K562 (cell line): ENCODE measurements around the gene HDAC1. TPM values are rescaled to one million over a fixed set of nuclear protein-coding genes. Genes with fewer than 3 reads are reported as not detected.

Source experiments
- ATF1 ChIP-seq, 2 experiments: fragments of 450-650 bp in 1 of 2; IDR thresholded peaks; 2 replicates each; pipeline ENCODE4 v1.6.1; 2016; ENCODE audit warnings: missing compliant biosample characterization in 1 of 2, missing genetic modification characterization in 1 of 2
- BMI1 ChIP-seq: fragments of 150-350 bp; IDR thresholded peaks from 2 replicates; pipeline ENCODE4 v1.6.1; 2014; ENCODE audit warnings: low read length
- DIDO1 ChIP-seq: fragments of 450-650 bp; IDR thresholded peaks from 2 replicates; pipeline ENCODE4 v1.6.1; 2016; ENCODE audit warnings: low read depth, missing biosample characterization, missing genetic modification characterization
- FOXK1 ChIP-seq: sonication (generic); formaldehyde crosslinking; IDR thresholded peaks from 2 replicates; pipeline ENCODE4 v1.8.0; 2022; ENCODE audit warnings: missing genetic modification reagents, mild to moderate bottlenecking, borderline replicate concordance
- FUS ChIP-seq: fragments of 200-400 bp; formaldehyde crosslinking; optimal IDR thresholded peaks from 2 replicates; pipeline ENCODE3; 2017; ENCODE audit warnings: low read depth, low read length
- GTF2F1 ChIP-seq: IDR thresholded peaks from 2 replicates; pipeline ENCODE4 v1.6.1; 2011; ENCODE audit warnings: low read depth, low read length, improper control_type of control experiment
- HCFC1 ChIP-seq: IDR thresholded peaks from 2 replicates; pipeline ENCODE4 v1.6.1; 2012; ENCODE audit warnings: low read depth, low read length, improper control_type of control experiment
- HDAC8 ChIP-seq: fragments of 450-650 bp; IDR thresholded peaks from 2 replicates; pipeline ENCODE4 v1.6.1; 2016; ENCODE audit warnings: mild to moderate bottlenecking, missing genetic modification characterization, moderate library complexity, missing compliant biosample characterization
- HDGF ChIP-seq: fragments of 450-650 bp; IDR thresholded peaks from 2 replicates; pipeline ENCODE4 v1.6.1; 2016
- NCOR1 ChIP-seq: fragments of 450-650 bp; IDR thresholded peaks from 2 replicates; pipeline ENCODE4 v1.6.1; 2016; ENCODE audit warnings: mild to moderate bottlenecking, moderate library complexity
- POLR3A ChIP-seq: IDR thresholded peaks from 2 replicates; pipeline ENCODE4 v1.6.1; 2011; ENCODE audit warnings: borderline replicate concordance, mild to moderate bottlenecking, moderate library complexity; ENCODE audit not compliant: insufficient read length, insufficient read depth; ENCODE audit errors: extremely low read depth
- PTTG1 ChIP-seq: fragments of 450-650 bp; IDR thresholded peaks from 2 replicates; pipeline ENCODE4 v1.6.1; 2016; ENCODE audit warnings: low read depth, mild to moderate bottlenecking, missing genetic modification characterization, missing compliant biosample characterization
- SMARCB1 ChIP-seq: IDR thresholded peaks from 2 replicates; pipeline ENCODE4 v1.6.1; 2011; ENCODE audit warnings: improper control_type of control experiment, low read depth; ENCODE audit not compliant: insufficient read length
- SOX6 ChIP-seq: fragments of 450-650 bp; IDR thresholded peaks from 2 replicates; pipeline ENCODE4 v1.6.1; 2014; ENCODE audit warnings: mild to moderate bottlenecking
- TAL1 ChIP-seq: fragments of 450-650 bp; IDR thresholded peaks from 2 replicates; pipeline ENCODE4 v1.6.1; 2016; ENCODE audit warnings: mild to moderate bottlenecking
- TCF7L2 ChIP-seq: fragments of 150-350 bp; IDR thresholded peaks from 2 replicates; pipeline ENCODE4 v1.6.1; 2016; ENCODE audit warnings: low read depth, mild to moderate bottlenecking, low read length, moderate library complexity
- ZBED1 ChIP-seq: IDR thresholded peaks from 2 replicates; pipeline ENCODE4 v1.6.1; 2014
- ZEB2 ChIP-seq: fragments of 450-650 bp; IDR thresholded peaks from 2 replicates; pipeline ENCODE4 v1.6.1; 2016
- ZNF212 ChIP-seq: fragments of 450-650 bp; formaldehyde crosslinking; IDR thresholded peaks from 2 replicates; pipeline ENCODE4 v1.4.0; 2020; ENCODE audit warnings: mild to moderate bottlenecking
- ZNF778 ChIP-seq: fragments of 450-650 bp; formaldehyde crosslinking; IDR thresholded peaks from 2 replicates; pipeline ENCODE4 v1.4.0; 2020; ENCODE audit warnings: mild to moderate bottlenecking, moderate library complexity
- polyA plus RNA-seq, 8 experiments: library from polyadenylated mRNA; depleted of rRNA in 4 of 8; stranded (reverse) in 5 of 8; unstranded in 3 of 8; fragments of >200 nt; fragmentation: Nextera tagmentation in 2 of 8; fragmentation: Illumina TruSeq in 1 of 8; extraction: Ambion mirVana in 2 of 8; extraction: Trizol in 1 of 8; gene quantifications; 2 replicates each; pipeline versions ENCODE4 v1.2.1 to v1.2.3, GENCODE V29; 2011 to 2014; ENCODE audit warnings: inconsistent platforms in 1 of 8, missing spikeins in 1 of 8
- total RNA-seq, 7 experiments: library from RNA; depleted of rRNA in 6 of 7; stranded (reverse); fragments of >200 nt in 6 of 7; fragmentation: Illumina TruSeq in 2 of 7; extraction: Trizol in 2 of 7; gene quantifications; 2 replicates each; pipeline versions ENCODE4 v1.2.1 to v1.2.3, GENCODE V29; 2011 to 2021; ENCODE audit warnings: low replicate concordance in 1 of 7
- TF ChIP-seq, protein P1 (sequence below): fragments of 250-450 bp; sonication (Bioruptor Pico); IDR thresholded peaks from 2 replicates; pipeline ENCODE4 v1.9.0; 2021; ENCODE audit warnings: mild to moderate bottlenecking
- TF ChIP-seq, protein P2 (sequence below): fragments of 450-650 bp; IDR thresholded peaks from 2 replicates; pipeline ENCODE4 v1.6.1; 2016; ENCODE audit warnings: antibody characterized with exemption
- TF ChIP-seq, protein P3 (sequence below): fragments of 450-650 bp; IDR thresholded peaks from 2 replicates; pipeline ENCODE4 v1.6.1; 2016; ENCODE audit warnings: low read depth, mild to moderate bottlenecking, moderate library complexity
- TF ChIP-seq, protein P4 (sequence below): sonication (generic); formaldehyde crosslinking; IDR thresholded peaks from 2 replicates; pipeline ENCODE4 v1.8.0; 2022; ENCODE audit warnings: missing genetic modification reagents, mild to moderate bottlenecking, moderate library complexity, borderline replicate concordance
- TF ChIP-seq, protein P5 (sequence below): fragments of 450-650 bp; IDR thresholded peaks from 2 replicates; pipeline ENCODE4 v1.6.1; 2018; ENCODE audit warnings: mild to moderate bottlenecking, low read depth; ENCODE audit not compliant: partially characterized antibody

HDAC1 gene
- total and polyA plus RNA-seq, 9 of the 15 experiments (the other 6 are each of a cell fraction or from before 2014, with no cell fraction given) = 169 to 384 (median 193) TPM

- TF ChIP-seq NCOR1 (no peak; the same call in 1 of the 2 replicates), FUS (no peak), HCFC1 (0 out of 2 replicates have a peak, but pooled peaks have one; percentile 51), ZNF778 (CRISPR knock-in tag) (no peak), ZBED1 (no peak), TAL1 (no peak; the same call in 1 of the 2 replicates), HDAC8 (0 out of 2 replicates have a peak, but pooled peaks have one; percentile 49), TCF7L2 (no peak), ZEB2 (no peak), POLR3A (no peak), PTTG1 (tag) (no peak), ZNF212 (CRISPR knock-in tag) (no peak), GTF2F1 (no peak), HDGF (peak; percentile 91; the same call in 1 of the 2 replicates), DIDO1 (tag) (0 out of 2 replicates have a peak, but pooled peaks have one; percentile 21), BMI1 (no peak), SOX6 (0 out of 2 replicates have a peak, but pooled peaks have one; percentile 31), SMARCB1 (no peak), ATF1 (CRISPR knock-in tag; IDR thresholded peaks at IDR 0.05) (no peak), ATF1 (tag; IDR thresholded peaks at IDR 0.05) (peak; percentile 39; the same call in 1 of the 2 replicates), FOXK1 (CRISPR knock-in tag) (no peak)
- TF ChIP-seq, protein P1, sequence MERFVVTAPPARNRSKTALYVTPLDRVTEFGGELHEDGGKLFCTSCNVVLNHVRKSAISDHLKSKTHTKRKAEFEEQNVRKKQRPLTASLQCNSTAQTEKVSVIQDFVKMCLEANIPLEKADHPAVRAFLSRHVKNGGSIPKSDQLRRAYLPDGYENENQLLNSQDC = no peak
- TF ChIP-seq, protein P2, sequence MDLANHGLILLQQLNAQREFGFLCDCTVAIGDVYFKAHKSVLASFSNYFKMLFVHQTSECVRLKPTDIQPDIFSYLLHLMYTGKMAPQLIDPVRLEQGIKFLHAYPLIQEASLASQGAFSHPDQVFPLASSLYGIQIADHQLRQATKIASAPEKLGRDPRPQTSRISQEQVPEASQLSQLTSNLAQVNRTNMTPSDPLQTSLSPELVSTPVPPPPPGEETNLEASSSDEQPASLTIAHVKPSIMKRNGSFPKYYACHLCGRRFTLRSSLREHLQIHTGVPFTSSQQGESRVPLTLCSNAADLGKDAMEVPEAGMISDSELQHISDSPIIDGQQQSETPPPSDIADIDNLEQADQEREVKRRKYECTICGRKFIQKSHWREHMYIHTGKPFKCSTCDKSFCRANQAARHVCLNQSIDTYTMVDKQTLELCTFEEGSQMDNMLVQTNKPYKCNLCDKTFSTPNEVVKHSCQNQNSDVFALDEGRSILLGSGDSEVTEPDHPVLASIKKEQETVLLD = peak; percentile 69; the same call in 1 of the 2 replicates
- TF ChIP-seq, protein P3, sequence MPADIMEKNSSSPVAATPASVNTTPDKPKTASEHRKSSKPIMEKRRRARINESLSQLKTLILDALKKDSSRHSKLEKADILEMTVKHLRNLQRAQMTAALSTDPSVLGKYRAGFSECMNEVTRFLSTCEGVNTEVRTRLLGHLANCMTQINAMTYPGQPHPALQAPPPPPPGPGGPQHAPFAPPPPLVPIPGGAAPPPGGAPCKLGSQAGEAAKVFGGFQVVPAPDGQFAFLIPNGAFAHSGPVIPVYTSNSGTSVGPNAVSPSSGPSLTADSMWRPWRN = no peak
- TF ChIP-seq, protein P4, sequence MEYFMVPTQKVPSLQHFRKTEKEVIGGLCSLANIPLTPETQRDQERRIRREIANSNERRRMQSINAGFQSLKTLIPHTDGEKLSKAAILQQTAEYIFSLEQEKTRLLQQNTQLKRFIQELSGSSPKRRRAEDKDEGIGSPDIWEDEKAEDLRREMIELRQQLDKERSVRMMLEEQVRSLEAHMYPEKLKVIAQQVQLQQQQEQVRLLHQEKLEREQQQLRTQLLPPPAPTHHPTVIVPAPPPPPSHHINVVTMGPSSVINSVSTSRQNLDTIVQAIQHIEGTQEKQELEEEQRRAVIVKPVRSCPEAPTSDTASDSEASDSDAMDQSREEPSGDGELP = peak; percentile 95
- TF ChIP-seq, protein P5, sequence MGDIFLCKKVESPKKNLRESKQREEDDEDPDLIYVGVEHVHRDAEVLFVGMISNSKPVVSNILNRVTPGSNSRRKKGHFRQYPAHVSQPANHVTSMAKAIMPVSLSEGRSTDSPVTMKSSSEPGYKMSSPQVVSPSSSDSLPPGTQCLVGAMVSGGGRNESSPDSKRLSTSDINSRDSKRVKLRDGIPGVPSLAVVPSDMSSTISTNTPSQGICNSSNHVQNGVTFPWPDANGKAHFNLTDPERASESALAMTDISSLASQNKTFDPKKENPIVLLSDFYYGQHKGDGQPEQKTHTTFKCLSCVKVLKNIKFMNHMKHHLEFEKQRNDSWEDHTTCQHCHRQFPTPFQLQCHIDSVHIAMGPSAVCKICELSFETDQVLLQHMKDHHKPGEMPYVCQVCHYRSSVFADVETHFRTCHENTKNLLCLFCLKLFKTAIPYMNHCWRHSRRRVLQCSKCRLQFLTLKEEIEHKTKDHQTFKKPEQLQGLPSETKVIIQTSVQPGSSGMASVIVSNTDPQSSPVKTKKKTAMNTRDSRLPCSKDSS = no peak
Observed at GRCh38 chr1:32247983-32248889, 43.6 kb upstream of the HDAC1 start (continued).
